Activated CD8-positive, alpha-beta memory T cell treated with anti-CD3 and anti-CD28 coated beads for 4 hours (primary cell): ENCODE results near the gene RXFP3.

Experiments used
- DNase-seq, 2 donors: peaks; one replicate each; pipeline ENCODE4 v3.0.0-alpha.2; 2020; ENCODE audit warnings: low read depth in 2 of 2

RXFP3 gene

GRCh38 chr5:33980030-33980429, 43.8 kb downstream of the RXFP3 start:
- no peak for DNase-seq

GRCh38 chr5:33981408-33982162, 45.4 kb downstream of the RXFP3 start:
- DNase-seq: no peak

GRCh38 chr5:33984178-33984577, 48.0 kb downstream of the RXFP3 start:
- no peak for DNase-seq

GRCh38 chr5:33984671-33985124, 48.5 kb downstream of the RXFP3 start, which contains the start of gene SLC45A2:
Gene SLC45A2 (minus strand): TSS chr5:33984693. CDS start chr5:33984583, 110 bp downstream.
- no peak for DNase-seq

GRCh38 chr5:33985447-33985846, 49.3 kb downstream of the RXFP3 start:
- no peak for DNase-seq
